HepG2 (cell line): Measurements from ENCODE around the gene CRADD.

ENCODE experiments used
- RAD21 ChIP-seq: fragments of 450-650 bp; formaldehyde crosslinking; IDR thresholded peaks from 2 replicates; pipeline ENCODE4 v1.5.0; 2020; ENCODE audit warnings: mild to moderate bottlenecking
- SSRP1 ChIP-seq: IDR thresholded peaks from 2 replicates; pipeline ENCODE4 v1.6.1; 2016; ENCODE audit warnings: control low read depth
- STAG1 ChIP-seq: sonication (generic); formaldehyde crosslinking; IDR thresholded peaks from 2 replicates; pipeline ENCODE4 v1.4.0; 2020; ENCODE audit warnings: missing genetic modification reagents
- TF ChIP-seq, protein P1 (sequence below): sonication (generic); formaldehyde crosslinking; IDR thresholded peaks from 2 replicates; pipeline ENCODE4 v1.5.0; 2020; ENCODE audit warnings: mild to moderate bottlenecking, missing genetic modification reagents, moderate library complexity
- TF ChIP-seq, protein P2 (sequence below): sonication (generic); formaldehyde crosslinking; IDR thresholded peaks from 2 replicates; pipeline ENCODE4 v1.4.0; 2020; ENCODE audit warnings: missing genetic modification reagents

DNA sequence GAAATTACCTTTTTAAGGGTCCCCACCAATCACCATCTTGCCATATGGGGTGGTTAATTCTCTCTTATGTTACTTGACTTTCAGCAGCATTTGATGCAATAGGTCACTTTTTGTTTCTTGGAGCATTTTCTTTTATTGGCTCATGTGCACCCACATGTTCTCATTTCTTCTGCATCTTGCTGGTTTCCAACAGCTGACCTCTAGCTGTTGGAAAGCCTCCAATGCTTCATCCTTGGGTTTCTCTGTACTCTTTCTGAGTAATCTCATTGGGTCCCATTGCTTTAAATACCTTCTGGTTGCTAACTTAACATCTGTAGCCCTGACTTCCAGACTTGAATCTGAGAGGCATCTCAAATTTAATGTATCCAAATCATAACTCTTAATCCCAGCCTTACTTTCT lies 116.8 kb downstream of the CRADD start:
- TF ChIP-seq RAD21 (CRISPR knock-in tag) (no peak), SSRP1 (no peak), STAG1 (CRISPR knock-in tag) (no peak)
- TF ChIP-seq, protein P1, sequence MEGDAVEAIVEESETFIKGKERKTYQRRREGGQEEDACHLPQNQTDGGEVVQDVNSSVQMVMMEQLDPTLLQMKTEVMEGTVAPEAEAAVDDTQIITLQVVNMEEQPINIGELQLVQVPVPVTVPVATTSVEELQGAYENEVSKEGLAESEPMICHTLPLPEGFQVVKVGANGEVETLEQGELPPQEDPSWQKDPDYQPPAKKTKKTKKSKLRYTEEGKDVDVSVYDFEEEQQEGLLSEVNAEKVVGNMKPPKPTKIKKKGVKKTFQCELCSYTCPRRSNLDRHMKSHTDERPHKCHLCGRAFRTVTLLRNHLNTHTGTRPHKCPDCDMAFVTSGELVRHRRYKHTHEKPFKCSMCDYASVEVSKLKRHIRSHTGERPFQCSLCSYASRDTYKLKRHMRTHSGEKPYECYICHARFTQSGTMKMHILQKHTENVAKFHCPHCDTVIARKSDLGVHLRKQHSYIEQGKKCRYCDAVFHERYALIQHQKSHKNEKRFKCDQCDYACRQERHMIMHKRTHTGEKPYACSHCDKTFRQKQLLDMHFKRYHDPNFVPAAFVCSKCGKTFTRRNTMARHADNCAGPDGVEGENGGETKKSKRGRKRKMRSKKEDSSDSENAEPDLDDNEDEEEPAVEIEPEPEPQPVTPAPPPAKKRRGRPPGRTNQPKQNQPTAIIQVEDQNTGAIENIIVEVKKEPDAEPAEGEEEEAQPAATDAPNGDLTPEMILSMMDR (CRISPR knock-in tag), result no peak
- TF ChIP-seq, protein P2, sequence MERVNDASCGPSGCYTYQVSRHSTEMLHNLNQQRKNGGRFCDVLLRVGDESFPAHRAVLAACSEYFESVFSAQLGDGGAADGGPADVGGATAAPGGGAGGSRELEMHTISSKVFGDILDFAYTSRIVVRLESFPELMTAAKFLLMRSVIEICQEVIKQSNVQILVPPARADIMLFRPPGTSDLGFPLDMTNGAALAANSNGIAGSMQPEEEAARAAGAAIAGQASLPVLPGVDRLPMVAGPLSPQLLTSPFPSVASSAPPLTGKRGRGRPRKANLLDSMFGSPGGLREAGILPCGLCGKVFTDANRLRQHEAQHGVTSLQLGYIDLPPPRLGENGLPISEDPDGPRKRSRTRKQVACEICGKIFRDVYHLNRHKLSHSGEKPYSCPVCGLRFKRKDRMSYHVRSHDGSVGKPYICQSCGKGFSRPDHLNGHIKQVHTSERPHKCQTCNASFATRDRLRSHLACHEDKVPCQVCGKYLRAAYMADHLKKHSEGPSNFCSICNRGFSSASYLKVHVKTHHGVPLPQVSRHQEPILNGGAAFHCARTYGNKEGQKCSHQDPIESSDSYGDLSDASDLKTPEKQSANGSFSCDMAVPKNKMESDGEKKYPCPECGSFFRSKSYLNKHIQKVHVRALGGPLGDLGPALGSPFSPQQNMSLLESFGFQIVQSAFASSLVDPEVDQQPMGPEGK (CRISPR knock-in tag), result no peak
